NCI-H82 treated with DMSO at 0.1 percent for 48 hours (cell line): ENCODE results near the gene PTPRN2.
"Not testable (repeated sequence)": the region's sequence is repeated elsewhere in the genome, so short reads cannot be mapped to it uniquely, and the experiment has no call there.

ENCODE experiments used
- DNase-seq: peaks from one replicate; lab custom pipeline; 2025; ENCODE audit not compliant: unreplicated experiment; lab: John Stamatoyannopoulos, UW

PTPRN2 gene

GRCh38 chr7:158406364-158406763, 181.3 kb downstream of the PTPRN2 start:
- no peak for DNase-seq

GRCh38 chr7:158405771-158406170, 181.9 kb downstream of the PTPRN2 start:
- not testable (repeated sequence) for DNase-seq

- DNase-seq = no peak
Observed at GRCh38 chr7:158405324-158405723, 182.3 kb downstream of the PTPRN2 start.

GRCh38 chr7:158404031-158404761, 183.4 kb downstream of the PTPRN2 start:
- no peak for DNase-seq

GRCh38 chr7:158403013-158403821, 184.4 kb downstream of the PTPRN2 start:
- no peak for DNase-seq

- DNase-seq = no peak
Observed at GRCh38 chr7:158402471-158402870, 185.2 kb downstream of the PTPRN2 start.

- DNase-seq = no peak
Observed at GRCh38 chr7:158401826-158402225, 185.8 kb downstream of the PTPRN2 start.

GRCh38 chr7:158401295-158401694, 186.3 kb downstream of the PTPRN2 start:
- DNase-seq = no peak

- no peak for DNase-seq
Observed at GRCh38 chr7:158400601-158401225, 186.9 kb downstream of the PTPRN2 start.

GRCh38 chr7:158399762-158400161, 187.9 kb downstream of the PTPRN2 start:
- DNase-seq = no peak

GRCh38 chr7:158398750-158399149, 188.9 kb downstream of the PTPRN2 start:
- DNase-seq = no peak

GRCh38 chr7:158397885-158398284, 189.7 kb downstream of the PTPRN2 start:
- DNase-seq = no peak

GRCh38 chr7:158396982-158397862, 190.4 kb downstream of the PTPRN2 start:
- DNase-seq = no peak

GRCh38 chr7:158396301-158396905, 191.2 kb downstream of the PTPRN2 start:
- no peak for DNase-seq

- no peak for DNase-seq
Observed at GRCh38 chr7:158395780-158396278, 191.8 kb downstream of the PTPRN2 start.

- no peak for DNase-seq
Observed at GRCh38 chr7:158395349-158395748, 192.3 kb downstream of the PTPRN2 start.

GRCh38 chr7:158394936-158395335, 192.7 kb downstream of the PTPRN2 start:
- no peak for DNase-seq

GRCh38 chr7:158393926-158394625, 193.5 kb downstream of the PTPRN2 start:
- DNase-seq = no peak

- no peak for DNase-seq
Observed at GRCh38 chr7:158392251-158392650, 195.4 kb downstream of the PTPRN2 start.

GRCh38 chr7:158391541-158391940, 196.1 kb downstream of the PTPRN2 start:
- DNase-seq = no peak
